DMS53 treated with DMSO at 0.1 percent for 48 hours (cell line): ENCODE results near the gene PNPLA1.
A peak's percentile ranks its signal among the peaks of the same experiment; 100 is the strongest.

ENCODE experiments used
- DNase-seq: peaks from one replicate; lab custom pipeline; 2025; ENCODE audit not compliant: unreplicated experiment; lab: John Stamatoyannopoulos, UW

Gene PNPLA1

GRCh38 chr6:36314221-36315014, 44.6 kb downstream of the PNPLA1 start:
- no peak for DNase-seq

GRCh38 chr6:36315921-36316320, 46.1 kb downstream of the PNPLA1 start:
- no peak for DNase-seq

DNA sequence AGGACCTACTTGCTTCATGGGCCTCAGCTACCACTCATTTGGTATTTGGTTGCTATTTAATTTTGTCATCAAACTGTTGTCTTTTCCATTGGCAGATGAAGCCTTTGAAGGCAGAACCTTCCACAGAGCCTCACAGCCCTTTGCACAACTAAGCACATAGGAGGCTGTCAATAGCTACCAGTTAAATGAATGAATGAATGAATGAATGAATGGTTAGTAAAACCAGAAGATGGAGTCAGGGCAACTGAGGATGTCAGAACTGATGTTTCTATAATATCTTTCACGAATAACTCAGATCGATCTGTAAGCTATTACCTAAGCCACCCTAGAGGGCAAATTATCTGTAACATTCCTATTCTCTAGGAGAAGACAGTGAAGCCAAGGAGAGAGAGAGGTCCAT, 47.8 kb downstream of the PNPLA1 start:
- DNase-seq: no peak

DNA sequence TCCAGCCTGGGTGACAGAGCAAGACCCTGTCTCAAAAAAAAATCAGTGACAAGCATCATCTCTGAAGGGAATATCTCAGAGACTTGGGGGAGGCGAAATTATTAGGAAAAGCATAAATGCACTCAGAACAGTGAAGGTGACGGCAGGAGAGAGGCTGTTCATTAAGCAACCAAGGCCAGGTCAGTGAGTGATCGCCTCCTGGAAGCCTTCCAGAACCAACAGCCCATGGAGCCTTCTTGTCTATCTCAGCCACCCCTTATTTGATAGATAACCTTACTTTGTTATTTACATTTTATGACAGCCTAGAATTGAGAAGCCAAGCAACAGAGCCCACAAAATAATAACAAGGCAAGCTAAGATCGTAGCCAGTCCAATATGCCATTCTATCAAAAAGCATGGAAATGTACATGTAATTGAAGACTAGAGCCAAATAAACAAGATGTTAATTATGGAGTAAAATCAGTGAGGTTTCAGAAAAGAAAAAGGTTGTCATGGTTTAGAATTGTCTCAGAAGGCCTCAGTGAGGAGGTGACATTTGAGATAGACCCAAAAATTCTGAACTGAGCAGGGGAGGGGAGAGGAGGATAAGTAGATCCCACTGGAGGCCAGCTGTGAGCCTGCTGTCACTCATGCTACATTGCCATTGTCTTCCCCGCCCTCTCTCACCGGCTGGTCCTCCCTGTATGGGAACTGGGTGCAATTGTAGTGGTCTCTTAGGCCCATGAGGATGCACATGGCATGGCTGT, 49.0 kb downstream of the PNPLA1 start:
- no peak for DNase-seq

DNA sequence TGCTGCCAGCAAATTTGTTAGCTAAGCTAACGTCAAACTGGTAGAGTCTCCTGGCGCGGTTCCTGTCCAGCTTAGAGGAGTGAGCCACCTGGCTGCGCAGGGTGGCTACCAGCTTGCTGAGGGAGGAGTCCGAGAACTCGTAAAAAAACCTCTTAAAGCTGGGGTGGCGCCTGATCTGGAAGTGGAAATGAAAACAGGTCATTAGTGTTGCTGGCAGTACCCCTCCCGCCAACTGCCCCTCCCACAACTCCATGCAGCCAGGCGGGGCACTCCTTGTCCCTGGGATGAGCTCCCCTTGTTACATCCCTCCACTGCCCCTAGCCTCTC, 49.5 kb downstream of the PNPLA1 start:
- DNase-seq: no peak

GRCh38 chr6:36319821-36320220, 50.0 kb downstream of the PNPLA1 start:
- no peak for DNase-seq

DNA sequence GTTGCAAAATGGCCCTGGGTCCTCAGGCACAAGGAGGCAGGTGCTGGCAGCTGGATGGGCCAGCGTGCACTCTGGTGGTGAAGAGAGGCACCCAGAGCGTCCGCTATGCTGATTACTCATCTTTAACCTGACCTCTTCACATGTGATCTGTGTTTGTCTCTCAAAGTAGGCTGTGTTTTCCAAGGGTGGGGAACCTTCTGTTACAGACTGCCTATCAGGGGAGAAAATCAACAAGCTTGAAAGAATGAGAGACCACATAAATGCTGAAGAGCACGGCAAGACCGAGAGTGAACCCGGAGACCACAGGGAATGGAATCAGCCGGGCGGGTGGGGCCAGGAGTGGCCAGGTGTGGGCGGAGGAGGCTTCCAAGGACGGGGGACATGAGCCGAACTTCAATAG, 50.6 kb downstream of the PNPLA1 start:
- peak; percentile 15 for DNase-seq

GRCh38 chr6:36322591-36322990, 52.7 kb downstream of the PNPLA1 start:
- DNase-seq: no peak

GRCh38 chr6:36323062-36323461, 53.2 kb downstream of the PNPLA1 start:
- DNase-seq: no peak

- DNase-seq: no peak
These were observed 54.3 kb downstream of the PNPLA1 start for GRCh38 chr6:36324191-36324590.

DNA sequence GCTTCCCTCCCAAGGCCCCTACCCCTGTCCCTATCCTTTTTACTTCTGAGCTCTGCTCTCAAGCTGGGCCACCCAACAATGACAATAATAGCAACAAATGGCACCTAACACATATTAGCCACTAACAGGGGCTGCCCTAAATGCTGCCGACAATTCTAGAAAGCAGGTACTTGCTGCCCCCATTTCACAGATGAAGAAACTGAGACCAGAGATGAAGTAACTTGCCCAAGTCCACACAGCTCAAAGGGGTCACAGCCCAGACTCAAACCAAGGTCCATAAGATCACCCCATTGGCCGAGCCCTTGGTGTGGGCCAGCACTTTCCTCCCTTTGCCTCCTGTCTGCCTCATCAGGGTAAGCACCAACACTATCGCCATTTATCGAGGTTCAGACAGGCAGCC, 54.9 kb downstream of the PNPLA1 start:
- no peak for DNase-seq

GRCh38 chr6:36326356-36326995, 56.6 kb downstream of the PNPLA1 start:
- no peak for DNase-seq

GRCh38 chr6:36327226-36327918, 57.5 kb downstream of the PNPLA1 start:
- DNase-seq: no peak

GRCh38 chr6:36327919-36328236, 58.0 kb downstream of the PNPLA1 start:
- DNase-seq: no peak

GRCh38 chr6:36328600-36328999, 58.7 kb downstream of the PNPLA1 start:
- DNase-seq: no peak

- DNase-seq: no peak
These were observed 60.0 kb downstream of the PNPLA1 start for GRCh38 chr6:36329798-36330291.

GRCh38 chr6:36330366-36330765, 60.5 kb downstream of the PNPLA1 start:
- no peak for DNase-seq

DNA sequence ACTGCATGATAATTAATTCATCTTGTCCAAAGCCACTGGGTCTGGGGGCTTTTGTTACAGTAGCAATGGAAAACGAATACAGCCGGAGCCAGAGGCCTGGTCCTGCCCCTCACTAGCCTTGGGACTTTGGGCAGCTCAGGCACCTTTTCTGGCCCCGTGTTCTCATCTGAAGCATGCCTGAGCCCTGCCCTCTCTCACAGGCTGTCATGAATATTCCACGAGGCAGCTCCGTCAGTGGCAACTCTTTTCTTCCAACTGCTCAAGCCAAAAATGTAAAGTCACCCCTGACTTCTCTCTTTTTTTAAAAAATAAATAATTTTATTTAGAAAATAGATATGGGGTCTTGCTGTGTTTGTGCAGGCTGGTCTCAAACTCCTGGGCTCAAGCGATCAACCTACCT, 61.5 kb downstream of the PNPLA1 start:
- no peak for DNase-seq

DNA sequence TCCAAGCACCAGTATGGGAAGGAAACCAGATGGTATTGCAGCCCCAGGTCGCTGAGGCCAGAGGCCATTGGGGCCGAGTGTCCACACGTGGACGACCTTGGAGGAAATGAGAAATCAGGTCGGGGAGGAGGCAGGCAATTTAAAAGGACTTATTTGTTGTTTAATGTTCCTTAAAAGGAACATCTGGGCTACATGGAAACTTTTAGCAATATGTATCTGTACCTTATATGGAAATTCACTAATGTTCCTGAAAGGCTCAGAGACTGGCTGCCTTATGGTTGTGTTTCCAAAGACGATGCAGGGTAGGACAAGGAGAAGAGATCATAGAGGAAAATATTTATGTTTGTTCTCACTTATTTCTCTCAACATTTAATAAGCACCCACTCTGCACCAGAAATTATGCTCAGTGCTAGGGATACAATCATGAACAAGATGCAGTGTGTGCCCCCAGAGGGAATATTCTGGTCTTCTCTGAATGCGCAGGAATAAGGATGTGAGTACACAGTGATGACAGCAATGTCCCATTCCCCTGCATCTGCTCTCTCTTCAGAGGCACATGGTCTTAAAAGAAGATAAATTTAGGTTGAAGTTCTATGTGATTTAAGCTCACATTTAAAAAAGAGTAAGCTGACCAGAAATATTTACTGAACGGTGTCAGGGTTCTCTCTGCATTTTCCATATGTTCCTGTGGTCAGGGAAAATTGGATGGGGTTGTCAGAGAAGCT, 63.5 kb downstream of the PNPLA1 start:
- DNase-seq: no peak

GRCh38 chr6:36333931-36334725, 64.3 kb downstream of the PNPLA1 start:
- DNase-seq: no peak
